Esophagus mucosa (tissue), 1 donor: ENCODE results near the gene NRDE2. TPM values are rescaled to one million over a fixed set of nuclear protein-coding genes. Genes with fewer than 3 reads are reported as not detected.
"Not testable (repeated sequence)": the region's sequence is repeated elsewhere in the genome, so short reads cannot be mapped to it uniquely, and the experiment has no call there.

Experiments used
- ATAC-seq: fragments of 200-7000 bp; cut with Tn5 transposase; one replicate; pipeline ENCODE4 v1.9.1; 2020
- total RNA-seq: library from RNA; stranded (reverse); gene quantifications from one replicate; pipeline ENCODE4 v1.2.4, GENCODE V29; 2023
- donor health status: DM: yes; HTN: yes; CAD: no.

The NRDE2 gene
- total RNA-seq, 1 donor from 2014 or later: 12.2 TPM

DNA sequence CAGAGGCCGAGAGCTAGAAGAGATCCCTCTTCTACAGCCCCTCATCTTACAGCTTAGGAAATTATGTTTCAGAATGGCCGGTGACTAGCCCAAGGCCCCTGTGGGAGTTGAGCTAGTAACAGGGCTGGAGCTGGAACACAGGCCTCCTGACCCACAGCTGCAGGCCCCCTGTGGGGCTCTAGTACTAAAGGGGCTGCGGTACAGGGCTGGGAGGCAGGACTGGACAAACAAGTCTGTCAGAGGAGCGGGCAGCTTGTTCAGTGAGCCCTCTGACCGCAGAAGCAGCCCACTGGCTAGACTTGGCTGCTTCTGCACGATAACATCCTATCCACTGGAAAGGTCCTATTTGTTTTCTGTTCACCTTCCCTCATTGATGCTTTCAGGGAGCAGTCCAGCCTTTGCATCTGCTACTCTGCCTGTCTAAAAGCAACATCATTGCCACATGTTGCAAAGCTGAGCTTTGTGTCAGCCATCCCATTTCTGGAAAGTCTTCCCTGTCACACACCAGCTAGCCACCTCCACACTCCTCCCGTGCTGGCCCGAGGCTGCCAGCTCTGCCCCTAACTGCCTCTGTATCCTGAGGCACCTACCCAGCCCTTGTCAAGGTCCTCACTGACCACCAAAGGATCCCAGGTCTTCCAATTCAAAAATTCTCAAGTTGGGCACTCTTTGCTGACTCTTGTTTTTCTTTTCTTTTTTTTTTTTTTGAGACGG is 65.1 kb downstream of the NRDE2 start:
- ATAC-seq: peak; percentile 39

GRCh38 chr14:90263748-90264449 is 67.8 kb downstream of the NRDE2 start:
- no peak for ATAC-seq

GRCh38 chr14:90256354-90257131 is 75.2 kb downstream of the NRDE2 start, which contains the start of gene PSMC1:
PSMC1 (plus strand) TSS chr14:90256553; CDS start chr14:90256598, 45 bp downstream.
- ATAC-seq: peak; percentile 96

DNA sequence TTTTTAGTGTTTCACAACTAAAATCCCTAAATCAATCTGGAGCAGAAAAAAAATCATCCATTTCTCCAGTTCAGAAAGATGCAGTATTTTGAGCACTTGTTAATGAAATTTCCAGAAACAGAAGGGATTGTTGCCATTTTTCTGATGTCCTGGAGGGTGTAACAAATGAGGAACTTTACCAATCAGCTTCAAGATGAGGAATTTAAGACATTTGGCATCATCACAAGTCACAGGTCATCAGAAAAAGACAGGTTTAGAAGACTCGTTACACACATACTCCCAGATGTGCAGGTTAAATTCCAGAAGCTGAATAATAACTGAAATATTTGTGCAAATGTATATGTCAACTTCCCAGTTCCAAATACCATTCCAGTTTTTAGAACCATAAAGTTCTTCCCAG is 75.9 kb downstream of the NRDE2 start:
- ATAC-seq: no peak

GRCh38 chr14:90253826-90254225 is 77.9 kb downstream of the NRDE2 start:
- ATAC-seq: no peak

GRCh38 chr14:90248594-90248993 is 83.1 kb downstream of the NRDE2 start:
- ATAC-seq: no peak

DNA sequence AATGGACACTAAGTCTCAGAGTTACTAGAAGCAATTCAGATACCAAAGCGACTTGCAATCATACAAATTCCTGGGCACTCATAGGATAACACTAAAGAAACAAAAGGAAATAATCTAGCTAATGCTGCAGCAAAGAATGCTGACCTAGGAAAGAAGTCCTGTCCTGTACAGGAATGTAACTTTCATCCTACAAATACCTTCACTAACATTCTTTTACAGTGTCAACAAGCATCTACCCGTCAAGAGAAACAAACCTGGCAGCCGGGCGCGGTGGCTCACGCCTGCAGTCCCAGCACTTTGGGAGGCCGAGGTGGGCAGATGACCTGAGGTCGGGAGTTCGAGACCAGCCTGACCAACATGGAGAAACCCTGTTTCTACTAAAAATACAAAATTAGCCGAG is 84.3 kb downstream of the NRDE2 start:
- ATAC-seq: not testable (repeated sequence)

DNA sequence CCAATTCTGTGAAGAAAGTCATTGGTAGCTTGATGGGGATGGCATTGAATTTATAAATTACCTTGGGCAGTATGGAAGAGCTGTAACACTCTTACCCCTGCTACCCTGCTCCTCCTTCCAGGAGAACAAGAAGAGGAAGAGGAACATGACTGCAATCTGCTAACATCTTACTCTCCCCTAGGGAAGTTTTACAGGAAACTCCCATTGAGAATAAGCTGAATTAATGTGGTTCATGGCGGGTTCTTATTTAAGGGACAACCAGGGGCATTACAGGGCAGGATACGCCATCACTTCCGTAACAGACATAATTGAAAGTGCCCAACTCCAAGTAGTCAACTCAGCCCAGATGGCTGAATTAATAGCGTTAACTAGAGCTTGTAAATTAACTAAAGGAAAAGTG is 84.8 kb downstream of the NRDE2 start:
- no peak for ATAC-seq

DNA sequence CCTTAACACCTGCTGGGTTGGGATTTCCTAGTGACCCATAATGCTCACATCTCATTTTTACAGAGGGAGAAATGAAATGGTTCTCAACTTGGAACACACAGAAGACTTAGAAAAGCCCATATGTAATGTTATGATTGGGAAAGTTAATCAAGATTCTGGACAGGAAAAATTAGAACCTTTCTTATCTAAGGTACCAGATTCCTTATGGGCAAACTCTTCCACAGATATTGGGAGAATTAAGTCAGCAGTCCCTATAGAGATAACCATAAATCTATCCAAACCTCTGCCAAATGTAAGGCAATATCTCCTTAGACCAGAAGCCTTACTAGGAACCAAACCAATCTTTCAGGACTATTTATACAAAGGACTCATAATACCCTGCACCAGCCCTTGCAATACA is 89.3 kb downstream of the NRDE2 start:
- ATAC-seq: no peak

DNA sequence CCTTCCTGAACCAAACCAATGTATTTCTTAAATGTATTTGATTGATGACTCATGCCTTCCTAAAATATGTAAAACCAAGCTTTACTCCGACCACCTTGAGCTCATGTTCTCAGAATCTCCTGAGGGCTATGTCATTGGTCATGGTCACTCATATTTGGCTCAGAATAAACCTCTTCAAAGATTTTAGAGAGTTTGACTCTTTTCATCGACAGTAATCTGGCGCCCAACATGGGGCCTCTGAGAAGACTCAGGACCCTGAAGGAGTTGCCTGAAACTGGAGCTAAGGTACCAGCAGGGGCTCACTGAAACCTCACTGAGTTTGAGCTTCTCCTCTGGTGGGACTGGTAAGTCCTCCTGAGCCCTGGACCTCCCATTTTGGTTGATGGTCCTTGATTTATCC is 92.6 kb downstream of the NRDE2 start:
- no peak for ATAC-seq

GRCh38 chr14:90235179-90235976 is 96.4 kb downstream of the NRDE2 start:
- ATAC-seq: peak; percentile 85

- not testable (repeated sequence) for ATAC-seq
These were observed 101.8 kb downstream of the NRDE2 start for GRCh38 chr14:90229942-90230341.

- ATAC-seq: no peak
These were observed 103.3 kb downstream of the NRDE2 start for GRCh38 chr14:90228478-90228877.

Other genes with a start within 250 kb of the NRDE2 start
- 68.5 TPM for gene PSMC1, start 75.4 kb downstream of the NRDE2 start, total RNA-seq
- gene CALM1, start 65.1 kb upstream of the NRDE2 start, total RNA-seq: 420 TPM